Measurements from ENCODE around the gene HOXB6. TPM values are rescaled to one million over a fixed set of nuclear protein-coding genes. Genes with fewer than 3 reads are reported as not detected.

The HOXB6 gene
- polyA plus RNA-seq, 3 donors from 2014 or later, result not detected

DNA sequence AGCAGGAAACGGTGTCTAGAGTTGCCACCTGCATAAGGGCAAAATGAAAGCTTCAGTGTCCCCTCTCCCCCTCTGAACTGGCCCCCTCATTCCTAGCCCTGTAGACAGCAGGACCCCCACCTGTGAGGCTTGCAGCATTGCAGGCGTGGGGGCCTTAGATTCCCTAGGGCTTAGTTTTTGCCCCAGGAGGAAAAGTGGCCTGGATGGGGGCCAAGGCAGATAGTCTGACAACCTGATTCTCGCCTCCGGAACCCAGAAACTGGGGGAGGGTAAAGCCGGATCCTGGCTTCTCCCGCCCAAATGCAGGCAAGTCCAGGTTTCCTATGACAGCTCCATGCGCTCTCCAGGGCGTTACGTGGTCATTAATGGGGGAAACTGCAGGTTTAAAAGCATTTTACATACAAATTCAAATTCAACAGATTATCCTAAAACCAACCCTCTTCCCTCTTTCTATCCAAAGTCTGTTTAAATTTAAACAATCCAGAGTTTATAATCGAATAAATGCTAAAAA lies 678 bp upstream of the HOXB6 start:
- H3K4me3 Mint-ChIP-seq, result no peak overlapping the region
- H3K9me3 Mint-ChIP-seq, result no peaks in the 10 kb centered on the region
- no peaks in the 10 kb centered on the region for H3K36me3 Mint-ChIP-seq
- peaks cover 5 to 8% of the 10 kb centered on the region in 2 donors for H3K4me1 Mint-ChIP-seq
- H3K27me3 Mint-ChIP-seq (ENCODE audit: low read depth in 3 of 3), result peaks cover 24 to 39% (median 36%) of the 10 kb centered on the region in 3 donors
- H3K27ac Mint-ChIP-seq, result no peak overlapping the region
- no peak for DNase-seq

DNA sequence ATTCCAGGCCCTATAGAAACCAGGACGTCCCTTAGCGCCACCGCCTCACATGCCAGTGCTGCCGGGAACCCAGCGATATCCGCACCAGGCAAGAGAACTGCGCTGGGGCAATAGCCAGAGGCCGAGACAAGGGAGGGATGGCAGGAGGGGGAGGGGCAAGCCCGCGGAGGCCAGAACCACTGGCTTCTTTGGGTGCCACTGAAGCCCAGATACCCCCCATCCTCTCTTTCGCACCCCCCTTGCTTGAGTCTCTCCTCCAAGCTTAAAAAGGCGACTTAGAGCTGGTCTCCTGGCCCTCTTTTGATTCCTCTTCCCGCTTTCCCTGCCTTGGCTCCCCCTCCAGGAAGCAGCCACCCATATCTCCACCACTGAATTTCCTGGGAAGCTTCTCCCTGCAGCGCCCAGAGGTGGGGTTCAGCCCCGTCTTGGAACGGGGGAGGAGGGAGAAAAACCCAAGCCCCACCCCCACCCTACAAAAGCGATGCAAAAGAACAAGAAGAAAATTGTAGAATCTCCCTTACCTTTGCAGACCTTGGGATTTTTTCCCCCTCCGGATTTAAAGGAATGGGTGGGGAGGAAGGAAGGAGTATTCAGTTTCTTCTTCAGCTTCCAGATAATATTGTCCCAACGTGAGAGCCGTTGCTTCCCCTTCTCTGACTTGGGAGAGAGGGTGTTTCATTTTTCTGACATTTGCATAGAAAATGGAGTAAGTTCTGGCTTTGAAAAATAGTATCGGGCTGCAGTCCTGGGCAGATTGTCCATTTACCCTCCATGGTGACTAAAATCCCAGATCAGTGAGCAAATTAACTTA lies 622 bp downstream of the HOXB6 start:
- no peak overlapping the region for H3K27ac Mint-ChIP-seq
- H3K9me3 Mint-ChIP-seq, result no peaks in the 10 kb centered on the region
- H3K4me1 Mint-ChIP-seq, result peaks cover 5 to 8% of the 10 kb centered on the region in 2 donors
- H3K36me3 Mint-ChIP-seq, result no peaks in the 10 kb centered on the region
- H3K4me3 Mint-ChIP-seq, result peak overlapping the region in 2 of 5 donors; percentile 6 to 15
- DNase-seq, result no peak
- H3K27me3 Mint-ChIP-seq (ENCODE audit: low read depth in 3 of 3), result peaks cover 32 to 45% (median 39%) of the 10 kb centered on the region in 3 donors

DNA sequence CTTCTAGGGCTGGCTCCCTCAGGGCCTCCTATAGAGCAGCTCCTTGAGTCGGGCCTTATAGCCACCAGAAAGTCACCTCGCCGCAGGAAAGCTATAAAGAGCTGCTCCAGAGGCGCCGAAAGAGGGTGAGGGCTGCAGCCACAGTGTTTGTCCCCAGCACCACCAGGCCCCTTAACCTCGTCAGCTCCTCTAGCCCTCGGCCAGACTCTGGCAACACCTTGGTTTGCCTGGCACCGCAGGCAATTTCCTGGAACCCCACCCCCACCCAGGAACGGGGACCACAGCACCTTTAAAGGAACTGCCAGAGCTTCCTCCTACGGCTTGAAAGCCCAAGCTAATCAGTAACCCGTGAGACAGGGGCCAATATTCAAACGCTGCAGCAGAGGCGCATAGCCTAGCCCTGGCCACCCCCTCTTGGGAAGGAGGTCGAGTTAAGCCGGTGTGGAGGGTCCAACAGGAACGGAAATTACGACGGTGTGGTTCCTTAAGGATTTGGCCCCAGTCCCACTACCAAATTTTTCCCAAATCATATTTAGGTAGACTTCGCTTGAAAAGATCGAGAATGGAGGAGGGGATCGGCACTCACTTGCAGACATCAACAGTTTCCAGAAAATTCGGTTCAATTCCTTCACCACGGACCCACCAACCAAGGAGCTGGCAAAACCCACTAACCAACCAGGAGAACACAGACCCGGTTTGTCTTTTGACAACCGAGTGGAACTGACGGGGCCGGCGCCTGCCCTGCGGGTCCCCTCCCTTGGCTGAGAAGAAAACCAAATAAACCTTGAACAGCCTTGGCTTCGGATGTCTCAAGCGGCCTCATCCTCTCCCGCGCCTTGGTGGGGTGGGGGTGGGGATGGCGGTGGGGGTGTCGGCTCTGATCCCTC lies 3.0 kb downstream of the HOXB6 start:
- no peak overlapping the region for H3K27ac Mint-ChIP-seq
- H3K4me3 Mint-ChIP-seq, result no peak overlapping the region
- no peaks in the 10 kb centered on the region for H3K36me3 Mint-ChIP-seq
- no peak for DNase-seq
- peaks cover 38 to 64% (median 62%) of the 10 kb centered on the region in 3 donors for H3K27me3 Mint-ChIP-seq (ENCODE audit: low read depth in 3 of 3)
- H3K4me1 Mint-ChIP-seq, result peaks cover 29 to 30% of the 10 kb centered on the region in 2 donors
- no peaks in the 10 kb centered on the region for H3K9me3 Mint-ChIP-seq

DNA sequence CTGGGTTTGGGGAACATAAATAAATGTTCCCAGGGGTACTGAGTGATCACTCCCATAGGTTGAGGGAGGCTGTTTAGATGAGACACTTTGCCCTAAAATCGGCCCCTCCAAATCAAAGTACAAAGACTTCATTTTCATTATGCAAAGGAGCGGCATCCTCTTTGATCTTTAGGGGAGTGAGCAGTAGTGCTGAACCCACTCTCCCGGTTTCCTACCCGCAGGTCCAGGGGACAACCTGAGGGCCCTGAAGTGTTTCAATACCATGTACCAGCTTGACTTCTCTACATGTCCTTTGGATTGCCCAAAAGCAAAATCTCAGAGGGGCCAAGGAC lies 3.6 kb downstream of the HOXB6 start:
- Mint-ChIP-seq H3K27me3 (ENCODE audit: low read depth in 3 of 3) (peaks cover 38 to 69% (median 68%) of the 10 kb centered on the region in 3 donors), H3K4me1 (peaks cover 35% of the 10 kb centered on the region in 2 donors), H3K36me3 (peaks cover 0 to 3% (median 3%) of the 10 kb centered on the region in 3 donors), H3K4me3 (no peak overlapping the region), H3K9me3 (no peaks in the 10 kb centered on the region), H3K27ac (no peak overlapping the region)
- no peak for DNase-seq

DNA sequence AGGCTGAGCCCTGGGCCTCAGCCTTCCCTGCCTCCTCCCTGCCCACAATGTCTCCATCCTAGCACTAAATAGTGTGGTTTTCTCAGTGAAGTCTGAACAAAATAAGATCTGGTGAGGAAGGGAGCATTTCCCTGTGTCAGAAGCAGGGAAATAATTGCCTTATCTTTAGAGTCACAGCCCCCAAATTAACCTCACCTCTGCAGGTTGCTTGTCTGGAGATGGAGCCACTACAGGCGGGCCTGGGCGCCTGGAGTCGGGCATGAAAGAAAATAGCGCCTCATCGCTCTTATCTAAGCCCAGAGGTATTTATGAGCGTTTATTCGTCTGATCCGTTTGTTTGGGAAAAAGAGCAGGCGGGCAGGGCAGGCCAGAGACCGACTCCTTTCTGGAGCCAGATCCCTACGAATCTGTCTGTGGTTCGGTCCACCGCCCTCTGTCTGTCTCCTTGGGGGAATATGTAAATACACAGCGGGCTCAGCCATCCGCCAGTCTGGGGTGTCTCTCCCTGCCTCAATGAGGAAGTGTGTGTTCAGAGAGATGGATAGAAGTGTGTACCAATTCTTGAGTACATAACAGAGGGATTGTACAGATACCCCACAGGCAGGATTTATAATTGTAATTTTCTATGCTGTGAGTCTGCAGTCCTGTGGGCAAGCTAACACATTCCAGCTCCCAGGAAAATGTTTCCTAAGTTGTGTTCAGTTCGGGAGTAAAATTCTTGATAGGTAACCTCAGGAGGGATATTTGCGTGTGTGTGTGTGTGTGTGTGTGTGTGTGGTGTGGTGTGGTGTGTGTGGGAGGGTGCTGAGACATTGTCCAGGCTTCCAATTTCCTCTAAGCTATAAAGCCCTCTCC lies 4.3 kb downstream of the HOXB6 start:
- no peak for DNase-seq
- Mint-ChIP-seq H3K4me3 (peak overlapping the region in 1 of 5 donors; percentile 30), H3K4me1 (peaks cover 35 to 42% of the 10 kb centered on the region in 2 donors), H3K9me3 (no peaks in the 10 kb centered on the region), H3K27ac (no peak overlapping the region), H3K36me3 (peaks cover 0 to 3% (median 3%) of the 10 kb centered on the region in 3 donors), H3K27me3 (ENCODE audit: low read depth in 3 of 3) (peaks cover 44 to 70% (median 65%) of the 10 kb centered on the region in 3 donors)

DNA sequence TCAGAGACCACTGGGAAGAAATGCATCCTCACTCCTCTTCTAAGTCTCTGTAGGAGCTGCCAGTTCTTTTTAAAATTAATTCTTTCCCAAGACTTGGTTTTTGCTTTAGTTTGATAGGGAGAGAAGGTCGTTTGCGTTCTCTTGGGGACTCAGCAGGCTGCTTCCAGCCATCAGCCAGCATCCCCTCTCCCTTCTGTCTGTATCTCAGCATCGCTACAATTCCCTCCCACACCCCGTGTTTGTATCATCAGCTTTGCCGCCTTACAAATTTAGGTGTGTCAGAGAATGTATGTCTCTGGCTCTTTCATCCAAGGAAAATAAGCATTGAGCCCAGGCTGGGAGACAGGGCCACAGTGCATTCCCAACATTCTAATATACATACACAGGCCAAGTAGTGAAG lies 5.4 kb downstream of the HOXB6 start:
- Mint-ChIP-seq H3K36me3 (peaks cover 0 to 3% (median 3%) of the 10 kb centered on the region in 3 donors), H3K9me3 (no peaks in the 10 kb centered on the region), H3K4me1 (peaks cover 33 to 44% of the 10 kb centered on the region in 2 donors), H3K4me3 (peak overlapping the region in 2 of 5 donors; percentile 86 to 91), H3K27ac (no peak overlapping the region), H3K27me3 (ENCODE audit: low read depth in 3 of 3) (peaks cover 48 to 63% (median 63%) of the 10 kb centered on the region in 3 donors)
- DNase-seq, result no peak

DNA sequence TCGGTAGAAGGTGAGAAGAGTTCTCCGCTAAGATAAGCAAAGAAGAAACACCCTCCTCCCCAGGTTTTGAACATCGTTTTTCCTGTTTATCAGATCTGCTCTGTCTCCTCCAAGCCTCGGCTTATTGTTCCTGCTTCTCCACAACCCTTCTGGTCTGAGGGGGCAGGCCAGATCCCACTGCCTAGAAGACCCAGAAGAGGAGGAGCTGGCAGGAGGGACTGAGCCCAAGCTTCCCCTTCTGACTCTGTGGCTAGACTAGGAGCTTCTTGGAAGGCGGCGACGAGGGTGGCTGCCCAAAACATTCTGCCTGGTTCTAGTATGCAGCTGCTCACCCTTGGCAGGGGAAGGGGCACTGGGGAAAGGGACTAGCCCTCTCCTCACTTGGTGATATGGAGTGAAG lies 6.0 kb downstream of the HOXB6 start:
- Mint-ChIP-seq H3K36me3 (peaks cover 0 to 3% (median 3%) of the 10 kb centered on the region in 3 donors), H3K27me3 (ENCODE audit: low read depth in 3 of 3) (peaks cover 47 to 67% (median 60%) of the 10 kb centered on the region in 3 donors), H3K27ac (no peak overlapping the region), H3K9me3 (no peaks in the 10 kb centered on the region), H3K4me1 (peaks cover 34 to 48% of the 10 kb centered on the region in 2 donors), H3K4me3 (peak overlapping the region; percentile 82 to 91 (median 86))
- no peak for DNase-seq

DNA sequence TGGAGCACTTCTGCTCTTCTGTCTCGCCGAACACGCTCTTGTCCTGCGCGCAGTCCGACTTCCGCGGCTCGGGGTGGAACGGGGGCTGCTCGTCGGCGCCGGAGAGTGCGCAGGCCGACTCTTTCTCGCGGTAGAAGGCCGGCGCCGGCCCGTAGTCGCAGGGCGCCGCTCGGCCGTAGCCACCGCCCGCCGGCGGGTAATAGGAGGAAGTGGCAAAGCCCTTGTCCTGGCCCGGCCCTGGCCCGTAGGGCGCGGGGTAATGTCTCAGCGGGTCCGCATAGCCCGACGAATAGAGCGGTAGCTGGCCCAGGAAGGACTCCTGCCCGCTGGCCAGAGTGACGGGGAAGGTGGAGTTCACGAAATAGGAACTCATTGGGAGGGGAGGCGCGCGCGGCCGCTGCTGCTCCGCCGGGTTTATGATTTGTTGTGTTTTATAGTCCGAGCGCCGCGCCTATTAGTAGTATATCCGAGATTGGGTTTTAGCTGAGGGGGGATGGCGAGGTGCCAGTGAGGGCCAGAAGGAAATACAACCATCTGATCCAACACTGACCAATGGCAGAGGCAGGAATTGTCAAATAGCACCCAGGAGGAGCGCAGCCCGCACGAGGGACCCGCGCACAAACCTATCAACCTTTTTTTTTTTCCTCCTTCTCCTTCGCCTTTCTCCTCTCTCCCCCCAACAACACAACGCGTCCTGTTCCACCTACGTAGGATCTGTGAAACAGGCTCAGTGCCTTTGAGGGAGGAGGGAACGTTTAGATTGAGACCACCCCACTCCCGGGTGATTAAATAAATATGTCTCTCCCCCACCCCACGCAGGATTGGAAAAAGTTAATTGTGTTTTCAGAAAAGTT lies 6.8 kb downstream of the HOXB6 start:
- Mint-ChIP-seq H3K4me1 (peaks cover 41 to 55% of the 10 kb centered on the region in 2 donors), H3K27me3 (ENCODE audit: low read depth in 3 of 3) (peaks cover 45 to 70% (median 57%) of the 10 kb centered on the region in 3 donors), H3K9me3 (no peaks in the 10 kb centered on the region), H3K27ac (peak overlapping the region in 3 of 6 donors; percentile 35 to 78 (median 41)), H3K4me3 (peak overlapping the region; percentile 82 to 91 (median 86)), H3K36me3 (peaks cover 0 to 3% (median 3%) of the 10 kb centered on the region in 3 donors)
- DNase-seq, result peak; percentile 43 to 53 (median 45)

DNA sequence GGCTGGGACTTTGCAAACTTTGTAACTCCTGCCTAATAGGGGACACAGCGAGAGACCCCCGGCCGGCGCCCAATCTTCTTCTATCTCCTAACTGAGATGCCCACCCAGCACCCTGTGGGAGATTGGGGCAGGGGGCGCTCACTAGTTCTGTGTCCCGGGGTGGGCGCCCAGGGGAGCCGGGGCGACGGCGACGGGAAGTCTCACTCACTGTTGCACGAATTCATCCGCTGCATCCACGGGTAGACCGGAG lies 7.3 kb downstream of the HOXB6 start:
- H3K4me3 Mint-ChIP-seq, result peak overlapping the region; percentile 82 to 91 (median 86)
- no peaks in the 10 kb centered on the region for H3K9me3 Mint-ChIP-seq
- peaks cover 45 to 59% of the 10 kb centered on the region in 2 donors for H3K4me1 Mint-ChIP-seq
- peaks cover 0 to 3% (median 3%) of the 10 kb centered on the region in 3 donors for H3K36me3 Mint-ChIP-seq
- no peak for DNase-seq
- H3K27ac Mint-ChIP-seq, result peak overlapping the region in 2 of 6 donors; percentile 35 to 41
- peaks cover 42 to 70% (median 58%) of the 10 kb centered on the region in 3 donors for H3K27me3 Mint-ChIP-seq (ENCODE audit: low read depth in 3 of 3)

DNA sequence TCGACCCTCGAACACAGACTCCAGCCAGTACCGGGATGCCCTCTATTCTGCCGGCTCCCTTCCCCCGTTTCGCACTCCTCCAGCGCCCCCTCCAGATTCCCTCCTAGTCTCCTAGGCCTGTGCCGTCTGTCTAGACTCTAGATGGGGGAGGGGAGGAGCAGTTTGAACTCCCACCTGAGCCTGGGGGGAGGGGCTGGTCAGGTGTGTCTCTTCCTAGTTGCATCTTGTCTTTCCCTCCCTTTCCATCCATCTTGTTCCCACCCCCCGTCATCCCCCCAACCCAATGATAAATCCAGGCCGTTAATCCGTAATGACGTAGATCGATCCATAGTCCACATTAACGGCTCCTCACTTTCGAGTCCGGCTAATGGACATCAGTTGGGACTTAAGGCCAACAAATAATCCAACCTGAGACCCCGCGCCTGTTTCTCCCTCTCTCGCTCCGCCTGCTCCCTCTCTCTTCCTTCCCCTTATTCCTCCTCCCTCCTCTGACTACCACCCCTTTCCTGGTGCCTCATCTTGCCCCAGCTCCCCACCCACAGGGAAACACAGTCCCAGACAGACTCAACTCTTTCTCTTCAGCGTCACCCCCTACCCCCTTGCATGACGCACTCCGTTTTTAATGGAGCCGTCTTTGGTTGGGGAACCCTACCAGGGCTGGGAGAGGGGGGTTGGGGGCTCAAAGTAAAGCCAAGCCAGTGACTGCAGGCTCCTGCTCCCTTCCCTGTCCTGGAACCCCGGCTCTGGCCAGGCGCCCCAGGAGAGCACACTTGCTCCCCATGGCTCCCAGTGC lies 7.9 kb downstream of the HOXB6 start:
- Mint-ChIP-seq H3K9me3 (no peaks in the 10 kb centered on the region), H3K27me3 (ENCODE audit: low read depth in 3 of 3) (peaks cover 46 to 67% (median 55%) of the 10 kb centered on the region in 3 donors), H3K4me1 (peaks cover 43 to 57% of the 10 kb centered on the region in 2 donors), H3K4me3 (peak overlapping the region; percentile 82 to 91 (median 86)), H3K27ac (peak overlapping the region in 1 of 6 donors; percentile 35), H3K36me3 (peaks cover 0 to 3% (median 3%) of the 10 kb centered on the region in 3 donors)
- no peak for DNase-seq

DNA sequence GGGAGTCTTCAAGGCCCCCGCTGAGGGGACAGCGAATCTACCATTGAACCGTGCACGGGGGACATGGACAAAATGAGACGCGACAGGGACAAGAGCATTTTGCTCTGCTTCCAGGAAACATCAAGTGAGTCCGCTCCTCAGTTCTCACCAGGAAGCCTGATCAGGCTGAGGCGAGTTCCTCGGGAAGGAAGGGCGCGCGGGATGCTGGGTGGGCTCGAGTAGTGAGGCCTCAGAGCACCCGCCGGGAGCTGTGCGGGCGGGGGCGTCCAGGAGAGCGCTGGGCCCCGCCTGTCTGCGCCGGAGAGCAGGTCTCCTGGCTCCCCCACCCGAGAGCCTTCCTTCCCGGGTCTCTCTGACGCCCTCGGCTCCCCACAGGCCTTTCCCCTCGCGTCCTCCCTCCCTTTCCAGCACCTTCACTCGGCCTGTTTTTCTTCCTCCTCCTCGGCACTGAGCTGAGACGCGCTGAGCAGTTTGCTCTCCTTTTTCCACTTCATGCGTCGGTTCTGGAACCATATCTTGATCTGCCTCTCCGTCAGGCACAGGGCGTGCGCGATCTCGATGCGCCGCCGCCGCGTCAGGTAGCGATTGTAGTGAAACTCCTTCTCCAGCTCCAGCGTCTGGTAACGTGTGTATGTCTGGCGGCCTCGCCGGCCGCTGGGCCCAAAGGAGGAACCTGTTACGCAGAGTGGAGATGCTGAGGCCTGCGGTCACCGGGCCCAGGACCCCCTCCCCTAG lies 8.6 kb downstream of the HOXB6 start:
- Mint-ChIP-seq H3K9me3 (no peaks in the 10 kb centered on the region), H3K27ac (peak overlapping the region in 1 of 6 donors; percentile 22), H3K36me3 (peaks cover 0 to 3% (median 3%) of the 10 kb centered on the region in 3 donors), H3K4me1 (peaks cover 42 to 59% of the 10 kb centered on the region in 2 donors), H3K27me3 (ENCODE audit: low read depth in 3 of 3) (peaks cover 50 to 69% (median 54%) of the 10 kb centered on the region in 3 donors), H3K4me3 (peak overlapping the region; percentile 63 to 91 (median 82))
- DNase-seq, result no peak

Data from immature natural killer cell (primary cell).